Stimulated activated CD4-positive, alpha-beta T cell treated with anti-CD3 and anti-CD28 coated beads, Interleukin-12 subunit alpha, Interleukin-12 subunit beta, amount 100 ng/mL, for 48 hours (primary cell): ENCODE results near the gene DPH2.
A peak's percentile ranks its signal among the peaks of the same experiment; 100 is the strongest.

Experiments used
- DNase-seq, 3 donors: peaks; one replicate each; pipeline ENCODE4 v3.0.0-alpha.2; 2020; ENCODE audit warnings: low read depth in 2 of 3, low spot score in 1 of 3

The DPH2 gene

GRCh38 chr1:43963890-43964289 is 5.9 kb upstream of the DPH2 start:
- DNase-seq: no peak

- no peak for DNase-seq
Measured at GRCh38 chr1:43965316-43965715, 4.5 kb upstream of the DPH2 start.

- DNase-seq: no peak
Measured at GRCh38 chr1:43968348-43968948, 1.4 kb upstream of the DPH2 start.

GRCh38 chr1:43969416-43969745 is 429 bp upstream of the DPH2 start:
- DNase-seq: no peak

- DNase-seq: no peak
Measured at GRCh38 chr1:43970502-43970901, 692 bp downstream of the DPH2 start.

- no peak for DNase-seq
Measured at GRCh38 chr1:43970911-43971310, 1.1 kb downstream of the DPH2 start.

GRCh38 chr1:43971336-43971980 is 1.6 kb downstream of the DPH2 start:
- no peak for DNase-seq

- no peak for DNase-seq
Measured at GRCh38 chr1:43973981-43974442, 4.2 kb downstream of the DPH2 start.

GRCh38 chr1:43974443-43975248 is 4.8 kb downstream of the DPH2 start, which contains the start of gene ATP6V0B:
TSS of gene ATP6V0B (plus strand) at chr1:43974960. CDS start at chr1:43975041, 81 bp downstream.
- DNase-seq: peak; percentile 89 to 97 (median 97)

GRCh38 chr1:43975249-43975961 is 5.6 kb downstream of the DPH2 start:
- no peak for DNase-seq

- DNase-seq: no peak
Measured at GRCh38 chr1:43976045-43976444, 6.2 kb downstream of the DPH2 start.

GRCh38 chr1:43976890-43977289 is 7.1 kb downstream of the DPH2 start:
- no peak for DNase-seq

GRCh38 chr1:43977376-43978263 is 7.8 kb downstream of the DPH2 start:
- no peak for DNase-seq

- no peak for DNase-seq
Measured at GRCh38 chr1:43978264-43978550, 8.4 kb downstream of the DPH2 start.

- peak in 1 of 3 donors; percentile 32 for DNase-seq
Measured at GRCh38 chr1:43978551-43979260, 8.9 kb downstream of the DPH2 start, which contains the start of gene B4GALT2. TSS of gene B4GALT2 (plus strand) at chr1:43979210. CDS start at chr1:43981161, 1,951 bp downstream.

GRCh38 chr1:43979261-43979527 is 9.4 kb downstream of the DPH2 start:
- DNase-seq: no peak

GRCh38 chr1:43979528-43980254 is 9.9 kb downstream of the DPH2 start:
- DNase-seq: peak in 1 of 3 donors; percentile 43

GRCh38 chr1:43980255-43981134 is 10.7 kb downstream of the DPH2 start:
- DNase-seq: no peak

- no peak for DNase-seq
Measured at GRCh38 chr1:43981135-43981491, 11.3 kb downstream of the DPH2 start.
